Keratinocyte (primary cell): ENCODE measurements around the gene MYCBP2.

ENCODE experiments used
- CTCF ChIP-seq, 3 experiments: IDR thresholded peaks in 1 of 3; conservative IDR thresholded peaks in 1 of 3; optimal IDR thresholded peaks in 1 of 3; 2 replicates in 2 of 3; 3 replicates in 1 of 3; pipeline versions ENCODE3 to v1.5.1; 2011; ENCODE audit warnings: low read length in 3 of 3, mild to moderate bottlenecking in 3 of 3, moderate library complexity in 2 of 3, control low read depth in 1 of 3, inconsistent platforms in 1 of 3; ENCODE audit not compliant: insufficient read depth in 2 of 3; ENCODE audit errors: extremely low read depth in 1 of 3
- EZH2 ChIP-seq: IDR thresholded peaks from one replicate; pipeline ENCODE4 v1.6.1; 2012; ENCODE audit warnings: inconsistent platforms, mild to moderate bottlenecking, low read length, moderate library complexity

GRCh38 chr13:77360032-77360685, 33.3 kb upstream of the MYCBP2 start:
- TF ChIP-seq CTCF (optimal IDR thresholded peaks at IDR 0.05 in 1 of 3, IDR thresholded peaks at IDR 0.05 in 1 of 3, conservative IDR thresholded peaks at IDR 0.05 in 1 of 3; ENCODE audit: extremely low read depth in 1 of 3, insufficient read depth in 2 of 3, low read length in 3 of 3) = no peak
- no peak for TF ChIP-seq EZH2
